ENCODE results near the gene RPS15A. TPM values are rescaled to one million over a fixed set of nuclear protein-coding genes. Genes with fewer than 3 reads are reported as not detected.
"Not testable (repeated sequence)": the region's sequence is repeated elsewhere in the genome, so short reads cannot be mapped to it uniquely, and the experiment has no call there.

The RPS15A gene
- polyA plus RNA-seq, 2 of the 4 experiments (the other 2 are of a cell fraction): 1,817 to 4,362 TPM

GRCh38 chr16:18782697-18783429 lies 7.3 kb downstream of the RPS15A start:
- WGBS (ENCODE audit: missing lambda C conversion rate): 90% methylated on average over 8 of the region's 8 CpGs
- H3K9me3 ChIP-seq: no peaks in the 10 kb centered on the region
- H3K27ac ChIP-seq: no peak overlapping the region
- H3K4me1 ChIP-seq: peaks cover 34% of the 10 kb centered on the region
- no peak overlapping the region for H3K4me3 ChIP-seq
- CTCF ChIA-PET: no interaction called here
- no peak for TF ChIP-seq NPAS2 (CRISPR knock-in tag; IDR thresholded peaks at IDR 0.05; ENCODE audit: borderline replicate concordance)
- peak; percentile 26; the same call in 1 of the 2 replicates for TF ChIP-seq TP53 (CRISPR knock-in tag; IDR thresholded peaks at IDR 0.05)
- no peak for TF ChIP-seq MAZ (IDR thresholded peaks at IDR 0.05; ENCODE audit: borderline replicate concordance, low read depth, low read length)
- TF ChIP-seq MAFK (IDR thresholded peaks at IDR 0.05; ENCODE audit: partially characterized antibody): no peak
- ATAC-seq (no peak), FAIRE-seq (no peak), DNase-seq (ENCODE audit: low read depth in 1 of 2, low spot score in 1 of 2) (no peak)
- POLR2A ChIA-PET: no interaction called here
- H3K4me2 ChIP-seq: no peak overlapping the region

GRCh38 chr16:18781232-18781631 lies 8.9 kb downstream of the RPS15A start:
- not testable (repeated sequence) for ATAC-seq

GRCh38 chr16:18780460-18781026 lies 9.6 kb downstream of the RPS15A start:
- POLR2A ChIA-PET: not testable (repeated sequence)

More at GRCh38 chr16:18781232-18781631, 8.9 kb downstream of the RPS15A start:
- WGBS (ENCODE audit: missing lambda C conversion rate): 89% methylated on average over 6 of the region's 6 CpGs
- POLR2A ChIA-PET; H3K27ac ChIP-seq; H3K9me3 ChIP-seq; DNase-seq (ENCODE audit: low read depth in 1 of 2, low spot score in 1 of 2); H3K4me3 ChIP-seq; CTCF ChIA-PET; H3K4me2 ChIP-seq; FAIRE-seq: not testable (repeated sequence)
- peaks cover 18% of the 10 kb centered on the region for H3K4me1 ChIP-seq

GRCh38 chr16:18777664-18778063 lies 12.5 kb downstream of the RPS15A start:
- H3K9me3 ChIP-seq; H3K4me2 ChIP-seq; DNase-seq (ENCODE audit: low read depth in 1 of 2, low spot score in 1 of 2); CTCF ChIA-PET; ATAC-seq; H3K4me3 ChIP-seq; FAIRE-seq; POLR2A ChIA-PET; H3K27ac ChIP-seq; H3K4me1 ChIP-seq: not testable (repeated sequence)
- WGBS (ENCODE audit: missing lambda C conversion rate): 85% methylated on average over 1 of the region's 1 CpG

More at GRCh38 chr16:18780460-18781026, 9.6 kb downstream of the RPS15A start:
- H3K9me3 ChIP-seq; FAIRE-seq; CTCF ChIA-PET; H3K4me2 ChIP-seq; H3K27ac ChIP-seq; H3K4me3 ChIP-seq; DNase-seq (ENCODE audit: low read depth in 1 of 2, low spot score in 1 of 2): not testable (repeated sequence)
- 81% methylated on average over 8 of the region's 8 CpGs for WGBS (ENCODE audit: missing lambda C conversion rate)
- peak; percentile 42 to 49 for ATAC-seq
- peaks cover 11% of the 10 kb centered on the region; the same call in 2 of the 3 replicates for H3K4me1 ChIP-seq

GRCh38 chr16:18776334-18776733 lies 13.8 kb downstream of the RPS15A start:
- FAIRE-seq; H3K4me3 ChIP-seq; H3K4me2 ChIP-seq; CTCF ChIA-PET; DNase-seq (ENCODE audit: low read depth in 1 of 2, low spot score in 1 of 2); H3K27ac ChIP-seq; H3K9me3 ChIP-seq; H3K4me1 ChIP-seq; POLR2A ChIA-PET: not testable (repeated sequence)
- WGBS (ENCODE audit: missing lambda C conversion rate): 61% methylated on average over 5 of the region's 5 CpGs
- ATAC-seq: peak in 1 of 2 experiments; percentile 15; a peak in 1 of 6 replicates

GRCh38 chr16:18774651-18775050 lies 15.5 kb downstream of the RPS15A start:
- H3K4me3 ChIP-seq; POLR2A ChIA-PET; DNase-seq (ENCODE audit: low read depth in 1 of 2, low spot score in 1 of 2); FAIRE-seq; H3K27ac ChIP-seq; H3K4me1 ChIP-seq; ATAC-seq; CTCF ChIA-PET; H3K9me3 ChIP-seq; H3K4me2 ChIP-seq: not testable (repeated sequence)
- 96% methylated on average over 4 of the region's 4 CpGs for WGBS (ENCODE audit: missing lambda C conversion rate)

GRCh38 chr16:18772171-18772570 lies 18.0 kb downstream of the RPS15A start:
- H3K4me2 ChIP-seq; ATAC-seq; H3K4me1 ChIP-seq; DNase-seq (ENCODE audit: low read depth in 1 of 2, low spot score in 1 of 2); FAIRE-seq; H3K4me3 ChIP-seq; H3K27ac ChIP-seq; POLR2A ChIA-PET; H3K9me3 ChIP-seq: not testable (repeated sequence)
- WGBS (ENCODE audit: missing lambda C conversion rate): 87% methylated on average over 7 of the region's 7 CpGs
- CTCF ChIA-PET: interaction anchor here (1.2 kb wide), 1 partner anchor 29 kb away, joined by 6 read pairs; the partner anchor contains the start of gene ARL6IP1

GRCh38 chr16:18770336-18770962 lies 19.7 kb downstream of the RPS15A start:
- H3K27ac ChIP-seq; FAIRE-seq; H3K4me2 ChIP-seq; DNase-seq (ENCODE audit: low read depth in 1 of 2, low spot score in 1 of 2); H3K4me1 ChIP-seq; H3K4me3 ChIP-seq; H3K9me3 ChIP-seq; ATAC-seq; POLR2A ChIA-PET: not testable (repeated sequence)
- CTCF ChIA-PET: interaction anchor here (0.7 kb wide), 1 partner anchor 992 kb away, joined by 3 read pairs; no protein-coding TSS in a partner anchor
- WGBS (ENCODE audit: missing lambda C conversion rate): 84% methylated on average over 11 of the region's 11 CpGs

GRCh38 chr16:18767217-18767616 lies 22.9 kb downstream of the RPS15A start:
- H3K9me3 ChIP-seq; DNase-seq (ENCODE audit: low read depth in 1 of 2, low spot score in 1 of 2); CTCF ChIA-PET; H3K4me3 ChIP-seq; H3K4me1 ChIP-seq; H3K27ac ChIP-seq; H3K4me2 ChIP-seq; POLR2A ChIA-PET; FAIRE-seq; ATAC-seq: not testable (repeated sequence)
- WGBS (ENCODE audit: missing lambda C conversion rate): 78% methylated on average over 7 of the region's 7 CpGs

GRCh38 chr16:18762713-18763112 lies 27.4 kb downstream of the RPS15A start:
- DNase-seq (ENCODE audit: low read depth in 1 of 2, low spot score in 1 of 2); POLR2A ChIA-PET; H3K4me2 ChIP-seq; H3K27ac ChIP-seq; H3K9me3 ChIP-seq; H3K4me1 ChIP-seq; FAIRE-seq; CTCF ChIA-PET; H3K4me3 ChIP-seq: not testable (repeated sequence)
- WGBS (ENCODE audit: missing lambda C conversion rate): 43% methylated on average over 3 of the region's 5 CpGs
- ATAC-seq: peak; percentile 44 to 63; a peak in 5 of 6 replicates
